GM12878 (cell line): ENCODE data around the gene DIP2B. TPM values are rescaled to one million over a fixed set of nuclear protein-coding genes. Genes with fewer than 3 reads are reported as not detected.

Experiments used
- BCL11A ChIP-seq: IDR thresholded peaks from 2 replicates; pipeline ENCODE4 v1.6.1; 2011; ENCODE audit warnings: low read depth, low read length
- BCLAF1 ChIP-seq: fragments of 450-650 bp; IDR thresholded peaks from 2 replicates; pipeline ENCODE4 v1.6.1; 2017; ENCODE audit warnings: antibody characterized with exemption, mild to moderate bottlenecking, moderate library complexity
- HDAC6 ChIP-seq: fragments of 200-600 bp; sonication (generic); IDR thresholded peaks from one replicate; pipeline ENCODE4 v1.8.0; 2017; ENCODE audit warnings: antibody characterized with exemption; ENCODE audit not compliant: unreplicated experiment
- NR2F1 ChIP-seq: fragments of 450-650 bp; conservative IDR thresholded peaks from 2 replicates; pipeline ENCODE4 v1.6.1; 2017; ENCODE audit warnings: mild to moderate bottlenecking
- POLR2AphosphoS5 ChIP-seq: IDR thresholded peaks from 2 replicates; pipeline ENCODE4 v1.6.1; 2011; ENCODE audit warnings: mild to moderate bottlenecking, low read length, inconsistent platforms
- TCF12 ChIP-seq: IDR thresholded peaks from 2 replicates; pipeline ENCODE4 v1.6.1; 2011; ENCODE audit warnings: low read depth, mild to moderate bottlenecking, low read length
- polyA plus RNA-seq, 11 experiments: library from polyadenylated mRNA; depleted of rRNA in 4 of 11; unstranded in 6 of 11; stranded (reverse) in 5 of 11; fragments of >200 nt; fragmentation: Nextera tagmentation in 4 of 11; fragmentation: Illumina TruSeq in 1 of 11; extraction: Ambion mirVana in 4 of 11; extraction: Trizol in 1 of 11; gene quantifications; 1 replicate in 1 of 11; 2 replicates in 10 of 11; pipeline versions ENCODE4 v1.2.1 to v1.2.3, GENCODE V29; 2011 to 2016; ENCODE audit warnings: inconsistent platforms in 2 of 11, missing spikeins in 2 of 11, low read depth in 1 of 11
- total RNA-seq, 4 experiments: library from RNA; depleted of rRNA in 3 of 4; stranded (reverse); fragments of >200 nt in 3 of 4; fragmentation: Illumina TruSeq in 1 of 4; extraction: Trizol in 1 of 4; gene quantifications; 2 replicates each; pipeline versions ENCODE4 v1.2.1 to v1.2.3, GENCODE V29; 2013 to 2021
- TF ChIP-seq, protein P1 (sequence below): fragments of 450-650 bp; IDR thresholded peaks from 2 replicates; pipeline ENCODE4 v1.6.1; 2017; ENCODE audit warnings: mild to moderate bottlenecking, moderate library complexity
- TF ChIP-seq, protein P2 (sequence below): fragments of 450-650 bp; IDR thresholded peaks from 2 replicates; pipeline ENCODE4 v1.6.1; 2016; ENCODE audit warnings: mild to moderate bottlenecking
- TF ChIP-seq, protein P3 (sequence below): fragments of 450-650 bp; IDR thresholded peaks from 2 replicates; pipeline ENCODE4 v1.6.1; 2018; ENCODE audit warnings: mild to moderate bottlenecking, low read depth, moderate library complexity; ENCODE audit not compliant: partially characterized antibody

Gene DIP2B
- total and polyA plus RNA-seq, 10 of the 15 experiments (the other 5 are each of a cell fraction or from before 2014, with no cell fraction given), result 4.5 to 30.0 (median 18.6) TPM

DNA sequence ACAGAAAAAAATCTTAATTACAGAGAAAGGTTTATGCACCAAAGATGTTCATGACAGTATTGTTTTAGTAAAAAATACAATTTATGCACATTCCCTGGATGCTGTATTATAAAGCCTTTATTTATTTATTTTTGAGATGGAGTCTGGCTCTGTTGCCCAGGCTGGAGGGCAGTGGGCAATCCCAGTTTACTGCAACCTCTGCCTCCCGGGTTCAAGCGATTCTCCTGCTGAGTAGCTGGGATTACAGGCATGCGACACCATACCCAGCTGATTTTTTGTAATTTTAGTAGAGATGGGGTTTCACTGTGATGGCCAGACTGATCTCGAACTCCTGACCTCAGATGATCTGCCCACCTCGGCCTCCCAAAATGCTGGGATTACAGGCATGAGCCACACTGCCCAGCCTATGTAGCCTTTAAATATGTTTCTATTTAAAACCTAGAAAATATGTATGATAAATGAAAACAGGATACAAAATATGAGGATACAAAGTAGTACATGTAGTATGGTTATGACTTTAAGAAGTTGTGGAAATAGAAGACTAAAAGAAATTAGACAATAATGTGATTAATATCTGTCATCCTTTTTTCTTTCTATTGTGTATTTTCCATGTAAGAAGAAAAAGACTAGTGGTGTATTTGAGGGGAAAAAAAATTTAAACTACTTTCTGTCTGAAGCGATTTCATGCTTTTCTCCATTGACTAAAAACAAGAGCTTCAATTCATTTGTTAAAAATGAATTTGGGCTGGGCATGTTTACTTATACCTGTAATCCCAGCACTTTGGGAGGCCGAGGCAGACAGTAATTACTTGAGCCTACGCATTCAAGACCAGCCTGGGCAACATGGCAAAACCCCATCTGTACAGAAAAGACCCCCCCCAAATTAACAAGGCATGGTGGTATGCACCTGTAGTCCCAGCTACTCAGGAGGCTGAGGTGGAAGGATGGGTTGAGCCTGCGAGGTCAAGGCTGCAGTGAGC lies 272.3 kb downstream of the DIP2B start (continued):
- no peak for TF ChIP-seq HDAC6
- TF ChIP-seq POLR2AphosphoS5, result no peak
- no peak for TF ChIP-seq TCF12
- TF ChIP-seq, protein P1, sequence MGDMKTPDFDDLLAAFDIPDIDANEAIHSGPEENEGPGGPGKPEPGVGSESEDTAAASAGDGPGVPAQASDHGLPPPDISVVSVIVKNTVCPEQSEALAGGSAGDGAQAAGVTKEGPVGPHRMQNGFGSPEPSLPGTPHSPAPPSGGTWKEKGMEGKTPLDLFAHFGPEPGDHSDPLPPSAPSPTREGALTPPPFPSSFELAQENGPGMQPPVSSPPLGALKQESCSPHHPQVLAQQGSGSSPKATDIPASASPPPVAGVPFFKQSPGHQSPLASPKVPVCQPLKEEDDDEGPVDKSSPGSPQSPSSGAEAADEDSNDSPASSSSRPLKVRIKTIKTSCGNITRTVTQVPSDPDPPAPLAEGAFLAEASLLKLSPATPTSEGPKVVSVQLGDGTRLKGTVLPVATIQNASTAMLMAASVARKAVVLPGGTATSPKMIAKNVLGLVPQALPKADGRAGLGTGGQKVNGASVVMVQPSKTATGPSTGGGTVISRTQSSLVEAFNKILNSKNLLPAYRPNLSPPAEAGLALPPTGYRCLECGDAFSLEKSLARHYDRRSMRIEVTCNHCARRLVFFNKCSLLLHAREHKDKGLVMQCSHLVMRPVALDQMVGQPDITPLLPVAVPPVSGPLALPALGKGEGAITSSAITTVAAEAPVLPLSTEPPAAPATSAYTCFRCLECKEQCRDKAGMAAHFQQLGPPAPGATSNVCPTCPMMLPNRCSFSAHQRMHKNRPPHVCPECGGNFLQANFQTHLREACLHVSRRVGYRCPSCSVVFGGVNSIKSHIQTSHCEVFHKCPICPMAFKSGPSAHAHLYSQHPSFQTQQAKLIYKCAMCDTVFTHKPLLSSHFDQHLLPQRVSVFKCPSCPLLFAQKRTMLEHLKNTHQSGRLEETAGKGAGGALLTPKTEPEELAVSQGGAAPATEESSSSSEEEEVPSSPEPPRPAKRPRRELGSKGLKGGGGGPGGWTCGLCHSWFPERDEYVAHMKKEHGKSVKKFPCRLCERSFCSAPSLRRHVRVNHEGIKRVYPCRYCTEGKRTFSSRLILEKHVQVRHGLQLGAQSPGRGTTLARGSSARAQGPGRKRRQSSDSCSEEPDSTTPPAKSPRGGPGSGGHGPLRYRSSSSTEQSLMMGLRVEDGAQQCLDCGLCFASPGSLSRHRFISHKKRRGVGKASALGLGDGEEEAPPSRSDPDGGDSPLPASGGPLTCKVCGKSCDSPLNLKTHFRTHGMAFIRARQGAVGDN, result no peak
- TF ChIP-seq BCLAF1, result no peak
- TF ChIP-seq NR2F1, result no peak
- TF ChIP-seq, protein P2, sequence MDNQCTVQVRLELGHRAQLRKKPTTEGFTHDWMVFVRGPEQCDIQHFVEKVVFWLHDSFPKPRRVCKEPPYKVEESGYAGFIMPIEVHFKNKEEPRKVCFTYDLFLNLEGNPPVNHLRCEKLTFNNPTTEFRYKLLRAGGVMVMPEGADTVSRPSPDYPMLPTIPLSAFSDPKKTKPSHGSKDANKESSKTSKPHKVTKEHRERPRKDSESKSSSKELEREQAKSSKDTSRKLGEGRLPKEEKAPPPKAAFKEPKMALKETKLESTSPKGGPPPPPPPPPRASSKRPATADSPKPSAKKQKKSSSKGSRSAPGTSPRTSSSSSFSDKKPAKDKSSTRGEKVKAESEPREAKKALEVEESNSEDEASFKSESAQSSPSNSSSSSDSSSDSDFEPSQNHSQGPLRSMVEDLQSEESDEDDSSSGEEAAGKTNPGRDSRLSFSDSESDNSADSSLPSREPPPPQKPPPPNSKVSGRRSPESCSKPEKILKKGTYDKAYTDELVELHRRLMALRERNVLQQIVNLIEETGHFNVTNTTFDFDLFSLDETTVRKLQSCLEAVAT, result no peak
- TF ChIP-seq, protein P3, sequence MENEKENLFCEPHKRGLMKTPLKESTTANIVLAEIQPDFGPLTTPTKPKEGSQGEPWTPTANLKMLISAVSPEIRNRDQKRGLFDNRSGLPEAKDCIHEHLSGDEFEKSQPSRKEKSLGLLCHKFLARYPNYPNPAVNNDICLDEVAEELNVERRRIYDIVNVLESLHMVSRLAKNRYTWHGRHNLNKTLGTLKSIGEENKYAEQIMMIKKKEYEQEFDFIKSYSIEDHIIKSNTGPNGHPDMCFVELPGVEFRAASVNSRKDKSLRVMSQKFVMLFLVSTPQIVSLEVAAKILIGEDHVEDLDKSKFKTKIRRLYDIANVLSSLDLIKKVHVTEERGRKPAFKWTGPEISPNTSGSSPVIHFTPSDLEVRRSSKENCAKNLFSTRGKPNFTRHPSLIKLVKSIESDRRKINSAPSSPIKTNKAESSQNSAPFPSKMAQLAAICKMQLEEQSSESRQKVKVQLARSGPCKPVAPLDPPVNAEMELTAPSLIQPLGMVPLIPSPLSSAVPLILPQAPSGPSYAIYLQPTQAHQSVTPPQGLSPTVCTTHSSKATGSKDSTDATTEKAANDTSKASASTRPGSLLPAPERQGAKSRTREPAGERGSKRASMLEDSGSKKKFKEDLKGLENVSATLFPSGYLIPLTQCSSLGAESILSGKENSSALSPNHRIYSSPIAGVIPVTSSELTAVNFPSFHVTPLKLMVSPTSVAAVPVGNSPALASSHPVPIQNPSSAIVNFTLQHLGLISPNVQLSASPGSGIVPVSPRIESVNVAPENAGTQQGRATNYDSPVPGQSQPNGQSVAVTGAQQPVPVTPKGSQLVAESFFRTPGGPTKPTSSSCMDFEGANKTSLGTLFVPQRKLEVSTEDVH, result no peak
- no peak for TF ChIP-seq BCL11A
